ENCODE data around the gene BRD1.
"Not testable (repeated sequence)": the region's sequence is repeated elsewhere in the genome, so short reads cannot be mapped to it uniquely, and the experiment has no call there.

Gene BRD1

DNA sequence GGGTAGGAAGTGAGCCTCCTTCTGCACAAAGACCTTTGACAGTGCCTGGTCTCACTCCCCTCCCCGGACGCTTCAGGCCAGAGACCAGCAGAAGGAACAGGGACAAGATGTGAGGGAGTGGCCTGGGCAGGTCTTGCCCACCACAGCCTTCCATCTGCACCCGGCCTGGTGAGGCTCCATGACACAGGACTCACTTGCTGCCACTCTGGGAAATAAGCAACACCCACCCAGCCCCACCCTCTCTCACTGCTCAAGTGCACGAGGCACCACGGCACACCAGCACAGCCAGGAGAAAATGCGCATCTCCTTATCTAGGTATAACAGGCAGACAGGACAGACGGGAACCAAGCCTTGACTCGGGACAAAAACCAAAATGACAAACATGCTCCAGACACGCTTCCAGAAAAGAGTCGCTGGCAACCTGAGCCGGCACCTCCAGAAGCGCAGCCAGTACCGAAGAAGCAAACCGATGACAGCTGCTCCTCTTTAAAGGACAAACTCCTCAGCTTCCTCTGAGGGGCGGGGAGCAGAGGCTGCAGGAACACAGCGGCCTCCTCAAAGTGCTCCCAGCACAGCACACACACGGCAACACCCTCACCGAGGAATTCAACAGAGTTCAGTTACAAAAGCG, 41.7 kb downstream of the BRD1 start:
- no peak for DNase-seq (ENCODE audit: low read depth)
- no peak overlapping the region for H3K4me3 ChIP-seq (replicated peaks; ENCODE audit: low read depth, low read length)
- TF ChIP-seq, protein P1, sequence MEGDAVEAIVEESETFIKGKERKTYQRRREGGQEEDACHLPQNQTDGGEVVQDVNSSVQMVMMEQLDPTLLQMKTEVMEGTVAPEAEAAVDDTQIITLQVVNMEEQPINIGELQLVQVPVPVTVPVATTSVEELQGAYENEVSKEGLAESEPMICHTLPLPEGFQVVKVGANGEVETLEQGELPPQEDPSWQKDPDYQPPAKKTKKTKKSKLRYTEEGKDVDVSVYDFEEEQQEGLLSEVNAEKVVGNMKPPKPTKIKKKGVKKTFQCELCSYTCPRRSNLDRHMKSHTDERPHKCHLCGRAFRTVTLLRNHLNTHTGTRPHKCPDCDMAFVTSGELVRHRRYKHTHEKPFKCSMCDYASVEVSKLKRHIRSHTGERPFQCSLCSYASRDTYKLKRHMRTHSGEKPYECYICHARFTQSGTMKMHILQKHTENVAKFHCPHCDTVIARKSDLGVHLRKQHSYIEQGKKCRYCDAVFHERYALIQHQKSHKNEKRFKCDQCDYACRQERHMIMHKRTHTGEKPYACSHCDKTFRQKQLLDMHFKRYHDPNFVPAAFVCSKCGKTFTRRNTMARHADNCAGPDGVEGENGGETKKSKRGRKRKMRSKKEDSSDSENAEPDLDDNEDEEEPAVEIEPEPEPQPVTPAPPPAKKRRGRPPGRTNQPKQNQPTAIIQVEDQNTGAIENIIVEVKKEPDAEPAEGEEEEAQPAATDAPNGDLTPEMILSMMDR (IDR thresholded peaks at IDR 0.05; ENCODE audit: low read length, missing control alignments) = no peak

DNA sequence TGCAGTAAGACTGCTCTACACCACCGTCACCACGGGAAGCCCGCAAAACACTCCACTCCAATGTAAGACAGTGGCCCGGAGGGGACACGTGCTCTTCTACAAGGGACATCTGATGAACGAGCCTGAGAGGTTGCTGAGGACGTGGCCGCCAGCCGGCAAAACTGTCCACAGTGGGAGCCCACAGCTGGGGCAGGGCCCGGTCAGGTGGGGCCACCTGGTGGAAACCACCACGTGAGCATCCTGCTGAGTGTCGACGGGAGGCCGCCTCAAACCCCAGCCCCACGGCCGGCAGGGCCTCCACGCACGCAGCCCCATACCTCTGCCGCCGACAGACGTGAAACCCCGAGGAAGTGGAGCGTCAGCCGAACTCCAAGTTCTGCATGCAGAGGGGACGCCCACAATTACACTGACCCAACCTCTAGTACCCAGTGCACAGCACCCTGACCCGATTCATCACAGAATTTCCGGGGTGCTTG, 42.6 kb downstream of the BRD1 start:
- TF ChIP-seq, protein P1 (IDR thresholded peaks at IDR 0.05; ENCODE audit: low read length, missing control alignments) = no peak
- DNase-seq (ENCODE audit: low read depth) = no peak
- no peak overlapping the region for H3K4me3 ChIP-seq (replicated peaks; ENCODE audit: low read depth, low read length)

DNA sequence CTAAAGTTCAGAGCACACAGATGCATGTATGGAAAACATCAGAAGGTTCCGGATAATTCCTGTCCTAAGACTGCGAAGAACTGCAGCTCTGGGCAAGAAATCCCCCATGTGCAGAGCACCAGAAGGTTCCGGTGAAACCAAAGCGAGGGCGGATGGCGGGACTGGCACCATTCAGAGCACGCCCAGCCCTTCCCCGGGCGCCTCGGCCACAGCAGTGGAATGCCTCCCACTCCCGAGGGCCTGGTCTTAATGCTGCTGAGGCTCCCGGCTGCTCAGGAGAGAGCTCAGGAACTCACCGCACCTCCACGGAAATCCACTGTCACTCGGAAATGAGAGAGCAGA, 43.1 kb downstream of the BRD1 start:
- TF ChIP-seq, protein P1 (IDR thresholded peaks at IDR 0.05; ENCODE audit: low read length, missing control alignments) = no peak
- H3K4me3 ChIP-seq (replicated peaks; ENCODE audit: low read depth, low read length) = no peak overlapping the region
- no peak for DNase-seq (ENCODE audit: low read depth)

DNA sequence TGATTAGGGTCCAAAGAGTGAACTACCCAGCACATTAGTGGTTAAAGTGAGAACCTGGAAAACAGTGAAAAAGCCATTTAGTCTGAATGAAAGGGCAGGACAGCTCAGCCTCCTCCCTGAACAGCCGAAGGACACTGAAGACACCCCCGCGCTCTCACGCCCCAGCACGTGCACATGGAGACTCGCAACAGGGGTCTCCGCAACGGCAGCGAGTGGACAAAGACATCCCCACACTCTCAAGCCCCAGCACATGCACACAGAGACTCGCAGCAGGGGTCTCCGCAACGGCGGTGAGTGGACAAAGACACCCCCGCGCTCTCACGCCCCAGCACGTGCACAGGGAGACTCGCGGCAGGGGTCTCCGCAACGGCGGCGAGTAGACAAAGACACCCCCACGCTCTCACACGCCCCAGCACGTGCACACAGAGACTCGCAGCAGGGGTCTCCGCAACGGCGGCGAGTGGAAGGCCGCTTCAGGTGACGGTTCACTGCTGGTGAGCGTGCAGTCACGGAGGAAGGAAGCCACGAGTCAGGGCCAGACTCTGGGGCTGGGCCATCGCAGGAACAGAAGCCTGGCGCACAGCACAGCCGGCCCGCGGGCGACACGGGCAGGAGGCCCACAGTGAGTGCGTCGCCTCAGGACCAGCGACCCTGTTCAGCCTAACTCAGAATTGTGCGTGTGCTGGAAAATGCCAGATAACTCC, 43.6 kb downstream of the BRD1 start:
- no peak overlapping the region for H3K4me3 ChIP-seq (replicated peaks; ENCODE audit: low read depth, low read length)
- TF ChIP-seq, protein P1 (IDR thresholded peaks at IDR 0.05; ENCODE audit: low read length, missing control alignments) = no peak
- DNase-seq (ENCODE audit: low read depth) = no peak

DNA sequence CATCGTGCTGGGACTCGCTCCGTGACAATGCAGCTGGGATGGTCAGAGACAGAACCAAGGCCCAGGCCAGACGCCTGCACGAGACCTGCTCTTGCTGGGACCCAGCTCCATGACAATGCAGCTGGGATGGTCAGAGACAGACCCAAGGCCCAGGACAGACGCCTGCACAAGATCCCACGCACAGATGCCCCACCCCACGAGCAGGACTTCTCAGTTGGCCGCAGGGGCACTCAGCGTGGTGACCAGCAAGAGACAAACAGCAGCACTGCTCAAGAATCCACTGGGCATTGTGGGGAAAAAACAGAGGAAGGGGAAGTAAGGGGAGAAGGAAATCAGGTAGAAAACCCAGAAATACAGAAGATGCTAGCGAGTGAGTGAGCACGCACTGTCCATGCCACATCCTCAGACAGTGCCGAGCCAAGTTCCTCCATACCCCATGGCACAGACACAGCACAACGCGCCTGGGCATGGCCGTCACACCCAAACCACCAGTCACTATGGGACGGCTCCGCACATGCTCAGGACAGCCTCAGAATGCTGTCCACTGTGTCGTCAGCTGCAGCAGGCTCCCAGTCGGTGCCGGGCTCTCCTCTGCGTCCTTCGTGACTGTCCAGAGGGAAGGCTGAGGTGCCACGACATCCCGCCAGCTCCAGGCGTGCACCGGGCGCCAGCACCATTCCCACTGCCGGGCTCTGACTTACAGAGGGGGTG, 44.5 kb downstream of the BRD1 start:
- no peak overlapping the region for H3K4me3 ChIP-seq (replicated peaks; ENCODE audit: low read depth, low read length)
- TF ChIP-seq, protein P1 (IDR thresholded peaks at IDR 0.05; ENCODE audit: low read length, missing control alignments) = no peak

DNA sequence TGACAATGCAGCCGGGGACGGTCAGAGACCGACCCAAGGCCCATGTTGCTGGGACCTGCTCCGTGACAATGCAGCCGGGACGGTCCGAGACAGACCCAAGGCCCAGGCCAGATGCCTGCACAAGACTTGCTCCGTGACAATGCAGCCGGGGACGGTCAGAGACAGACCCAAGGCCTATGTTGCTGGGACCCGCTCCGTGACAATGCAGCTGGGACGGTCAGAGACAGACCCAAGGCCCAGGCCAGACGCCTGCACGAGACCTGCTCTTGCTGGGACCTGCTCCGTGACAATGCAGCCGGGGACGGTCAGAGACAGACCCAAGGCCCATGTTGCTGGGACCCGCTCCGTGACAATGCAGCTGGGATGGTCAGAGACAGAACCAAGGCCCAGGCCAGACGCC, 45.8 kb downstream of the BRD1 start:
- DNase-seq (ENCODE audit: low read depth); H3K4me3 ChIP-seq (replicated peaks; ENCODE audit: low read depth, low read length): not testable (repeated sequence)

More for the DNA sequence above, 44.5 kb downstream of the BRD1 start:
- no peak for DNase-seq (ENCODE audit: low read depth)

DNA sequence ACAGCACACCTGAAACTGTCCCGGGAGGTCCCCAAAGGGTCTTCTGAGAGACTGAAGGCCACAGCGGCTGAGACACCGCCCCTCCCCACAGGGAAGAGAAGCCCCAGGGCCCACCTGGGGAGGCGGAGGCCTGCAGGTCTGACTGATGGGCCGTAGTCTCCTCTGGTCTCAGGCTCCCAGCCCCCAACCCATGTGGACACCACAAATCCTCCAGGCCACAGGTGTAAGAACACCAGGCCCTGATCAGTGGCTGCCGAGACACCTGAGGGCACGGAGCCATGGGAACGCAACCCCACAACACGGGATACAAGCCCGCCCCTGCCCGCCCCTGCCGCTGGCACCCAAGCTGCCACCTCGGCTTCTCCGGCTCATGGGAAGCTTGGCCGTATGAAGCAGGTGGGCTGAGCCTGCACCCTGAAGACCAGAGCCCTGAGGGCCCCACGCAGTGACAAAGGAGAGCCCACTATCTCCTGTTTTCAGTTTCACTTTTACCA, 46.3 kb downstream of the BRD1 start:
- TF ChIP-seq, protein P1 (IDR thresholded peaks at IDR 0.05; ENCODE audit: low read length, missing control alignments) = no peak
- DNase-seq (ENCODE audit: low read depth) = no peak
- H3K4me3 ChIP-seq (replicated peaks; ENCODE audit: low read depth, low read length) = no peak overlapping the region
